Cardiac muscle cell (in vitro differentiated cells and primary cell): Measurements from ENCODE around the gene CCDC85C. TPM values are rescaled to one million over a fixed set of nuclear protein-coding genes. Genes with fewer than 3 reads are reported as not detected.

Experiments
- DNase-seq, 2 donors: peaks; one replicate each; pipeline versions ENCODE4 v3.0.0 to v3.0.0-alpha.2; 2010 to 2017; ENCODE audit warnings: low read depth in 1 of 2, low spot score in 1 of 2
- H3K27ac ChIP-seq: fragments of 200-600 bp; sonication (generic); 2 replicates; pipeline ENCODE4 v1.5.1; 2016
- H3K27me3 ChIP-seq: fragments of 200-600 bp; sonication (generic); 2 replicates; pipeline ENCODE4 v1.6.0; 2016; ENCODE audit warnings: control low read depth
- H3K36me3 ChIP-seq: fragments of 200-600 bp; sonication (generic); 2 replicates; pipeline ENCODE4 v1.5.1; 2016; ENCODE audit warnings: control low read depth
- H3K4me1 ChIP-seq: fragments of 200-600 bp; sonication (generic); 2 replicates; pipeline ENCODE4 v1.8.1; 2017; ENCODE audit warnings: low read depth, mild to moderate bottlenecking, mixed run types
- H3K4me3 ChIP-seq: fragments of 200-600 bp; sonication (generic); 2 replicates; pipeline ENCODE4 v1.5.1; 2016; ENCODE audit warnings: mild to moderate bottlenecking
- H3K9me3 ChIP-seq: fragments of 200-600 bp; sonication (generic); 2 replicates; pipeline ENCODE4 v1.5.1; 2017; ENCODE audit warnings: low read depth, mild to moderate bottlenecking, control low read depth
- polyA plus RNA-seq: library from polyadenylated mRNA; unstranded; fragments of >200 nt; fragmentation: Nextera tagmentation; extraction: Ambion mirVana; gene quantifications from 2 replicates; pipeline ENCODE4 v1.2.1, GENCODE V29; 2016
- total RNA-seq: library from RNA; depleted of rRNA; stranded (reverse); fragments of >200 nt; gene quantifications from 2 replicates; pipeline ENCODE4 v1.2.3, GENCODE V29; 2016
- TF ChIP-seq, protein P1 (sequence below): IDR thresholded peaks from 2 replicates; pipeline ENCODE4 v1.5.1; 2012; ENCODE audit warnings: low read depth, mild to moderate bottlenecking, low read length

CCDC85C gene
- total and polyA plus RNA-seq, 2 experiments from 2014 or later = 39.6 to 45.7 TPM

DNA sequence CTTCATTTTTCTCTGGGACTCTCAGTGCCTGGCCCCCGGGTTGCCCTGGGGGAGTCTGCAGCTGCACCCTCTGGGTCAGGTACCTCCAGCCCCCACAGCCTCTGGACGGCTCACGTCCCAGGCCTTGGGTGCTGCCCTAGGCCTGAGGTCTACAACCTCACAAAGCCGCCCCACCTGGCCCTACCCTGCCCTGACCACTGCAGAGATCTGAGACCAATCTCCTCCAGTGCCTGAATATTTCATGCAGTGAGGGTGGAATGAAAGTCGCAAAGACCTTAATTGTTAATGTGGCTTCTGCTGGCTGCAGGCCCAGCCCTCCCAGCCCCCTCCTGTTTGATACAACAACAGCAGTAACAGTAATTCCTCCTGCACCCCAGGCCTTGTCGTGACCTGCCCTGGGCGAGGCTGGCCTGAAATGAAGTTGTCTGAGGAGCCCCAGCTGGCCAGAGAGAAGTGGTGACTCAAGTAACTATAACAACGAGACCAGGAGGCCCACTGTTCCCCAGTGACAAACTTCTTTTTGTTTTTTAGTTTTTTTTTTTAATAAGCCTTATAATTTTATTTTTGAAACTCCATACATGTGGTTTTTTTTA is 8.8 kb upstream of the CCDC85C start:
- Histone ChIP-seq H3K4me3 (no peak overlapping the region), H3K27ac (no peak overlapping the region), H3K4me1 (peaks cover 3% of the 10 kb centered on the region), H3K9me3 (no peaks in the 10 kb centered on the region), H3K27me3 (no peaks in the 10 kb centered on the region), H3K36me3 (no peaks in the 10 kb centered on the region)
- DNase-seq = peak in 1 of 2 donors; percentile 55
- TF ChIP-seq, protein P1, sequence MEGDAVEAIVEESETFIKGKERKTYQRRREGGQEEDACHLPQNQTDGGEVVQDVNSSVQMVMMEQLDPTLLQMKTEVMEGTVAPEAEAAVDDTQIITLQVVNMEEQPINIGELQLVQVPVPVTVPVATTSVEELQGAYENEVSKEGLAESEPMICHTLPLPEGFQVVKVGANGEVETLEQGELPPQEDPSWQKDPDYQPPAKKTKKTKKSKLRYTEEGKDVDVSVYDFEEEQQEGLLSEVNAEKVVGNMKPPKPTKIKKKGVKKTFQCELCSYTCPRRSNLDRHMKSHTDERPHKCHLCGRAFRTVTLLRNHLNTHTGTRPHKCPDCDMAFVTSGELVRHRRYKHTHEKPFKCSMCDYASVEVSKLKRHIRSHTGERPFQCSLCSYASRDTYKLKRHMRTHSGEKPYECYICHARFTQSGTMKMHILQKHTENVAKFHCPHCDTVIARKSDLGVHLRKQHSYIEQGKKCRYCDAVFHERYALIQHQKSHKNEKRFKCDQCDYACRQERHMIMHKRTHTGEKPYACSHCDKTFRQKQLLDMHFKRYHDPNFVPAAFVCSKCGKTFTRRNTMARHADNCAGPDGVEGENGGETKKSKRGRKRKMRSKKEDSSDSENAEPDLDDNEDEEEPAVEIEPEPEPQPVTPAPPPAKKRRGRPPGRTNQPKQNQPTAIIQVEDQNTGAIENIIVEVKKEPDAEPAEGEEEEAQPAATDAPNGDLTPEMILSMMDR = no peak

DNA sequence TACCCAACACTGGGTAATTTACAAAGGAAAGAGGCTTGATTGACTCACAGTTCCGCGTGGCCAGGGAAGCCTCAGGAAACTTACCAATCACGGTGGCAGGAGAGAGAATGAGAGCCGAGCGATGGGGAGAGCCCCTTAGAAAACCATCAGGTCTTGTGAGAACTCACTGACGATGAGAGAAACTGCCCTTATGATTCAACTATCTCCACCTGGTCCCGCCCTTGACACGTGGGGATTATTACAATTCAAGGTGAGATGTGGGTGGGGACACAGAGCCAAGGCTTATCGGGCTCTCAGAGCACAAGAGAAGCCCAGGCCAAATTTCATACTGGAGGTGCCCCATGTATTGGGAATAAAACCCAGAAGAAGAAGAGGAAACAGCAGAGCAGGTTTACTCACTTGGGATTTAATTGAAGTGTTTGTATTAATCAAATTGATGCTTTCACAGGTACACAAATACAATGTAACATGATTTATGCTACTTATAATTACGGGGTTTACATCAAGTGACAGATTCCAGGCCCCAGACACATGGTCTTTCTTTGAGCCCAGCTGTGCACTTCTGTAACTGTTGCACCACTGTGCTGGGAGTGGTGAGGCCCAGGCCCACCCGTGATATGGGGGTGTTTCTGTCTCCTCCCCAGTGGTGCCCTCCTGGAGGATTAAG is 8.2 kb upstream of the CCDC85C start:
- DNase-seq = no peak

DNA sequence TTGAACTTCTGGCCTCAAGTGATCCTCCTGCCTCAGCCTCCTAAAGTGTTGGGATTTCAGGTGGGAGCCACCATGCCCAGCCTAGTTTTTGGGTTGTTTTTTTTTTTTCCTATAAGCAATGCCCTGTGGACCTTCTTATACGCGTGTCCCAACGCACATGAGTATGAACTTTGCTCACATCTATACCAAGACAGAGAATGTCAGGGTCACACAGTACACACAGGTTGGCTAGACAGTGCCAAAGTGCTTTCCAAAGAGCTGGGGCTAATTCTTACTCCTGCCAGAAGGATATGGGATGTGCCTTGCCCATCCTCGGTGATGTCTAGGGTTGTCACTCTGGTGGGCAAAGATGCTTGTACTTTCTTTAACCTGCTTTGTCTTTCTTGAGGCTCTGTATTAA is 7.6 kb upstream of the CCDC85C start:
- peaks cover 3% of the 10 kb centered on the region for H3K4me1 ChIP-seq

More for the DNA sequence above, 8.2 kb upstream of the CCDC85C start:
- no peak overlapping the region for H3K4me3 ChIP-seq
- H3K4me1 ChIP-seq = peaks cover 3% of the 10 kb centered on the region
- no peak overlapping the region for H3K27ac ChIP-seq
- no peaks in the 10 kb centered on the region for H3K9me3 ChIP-seq
- no peaks in the 10 kb centered on the region for H3K36me3 ChIP-seq
- H3K27me3 ChIP-seq = no peaks in the 10 kb centered on the region
- TF ChIP-seq, protein P1 = no peak

DNA sequence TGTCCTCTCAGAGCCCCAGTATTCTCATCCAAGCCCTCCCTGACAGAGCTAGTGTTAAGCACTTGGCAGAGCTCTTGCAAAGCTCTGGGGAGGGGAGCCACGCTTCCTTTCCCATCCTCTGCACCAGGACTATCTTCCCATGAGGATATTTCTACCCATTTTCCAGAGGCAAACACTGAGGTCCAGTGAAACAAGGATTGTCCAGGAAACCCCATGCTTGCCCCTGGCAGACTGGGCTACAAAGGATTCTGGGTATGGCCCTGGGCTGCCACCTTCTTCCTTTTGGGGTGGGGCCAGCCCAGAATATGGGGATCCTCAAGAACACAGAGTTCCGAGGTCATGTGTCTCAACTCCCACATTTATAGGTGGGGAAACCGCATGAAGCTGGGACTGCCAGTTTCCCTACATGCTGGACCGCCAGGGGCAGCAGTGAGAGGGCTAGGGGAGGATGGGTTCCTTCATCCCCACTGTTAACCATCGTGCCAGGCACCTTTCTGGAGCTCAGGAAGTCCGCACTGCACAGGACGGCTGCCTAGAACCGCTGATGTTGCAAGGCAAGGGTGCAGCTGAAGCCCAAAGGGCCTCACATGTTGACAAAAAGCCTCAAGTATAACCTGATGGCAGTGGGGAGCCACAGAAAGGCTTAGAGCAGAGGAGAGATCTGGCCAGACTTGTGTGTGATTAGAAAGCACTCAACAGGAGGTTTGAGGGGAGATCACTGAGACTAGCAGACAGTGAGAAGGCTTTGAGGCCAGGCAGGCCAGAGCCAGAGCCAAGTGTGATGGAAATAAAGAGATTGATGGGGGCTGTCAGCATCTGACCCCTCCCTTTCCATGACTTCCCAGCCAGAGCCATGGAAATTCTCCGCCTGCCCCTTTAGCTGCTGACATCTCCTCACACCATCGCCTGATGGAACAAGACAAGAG is 5.5 kb upstream of the CCDC85C start:
- Histone ChIP-seq H3K27me3 (no peaks in the 10 kb centered on the region), H3K9me3 (no peaks in the 10 kb centered on the region), H3K4me3 (no peak overlapping the region), H3K4me1 (peaks cover 12% of the 10 kb centered on the region), H3K36me3 (no peaks in the 10 kb centered on the region), H3K27ac (no peak overlapping the region)
- peak in 1 of 2 donors; percentile 34 for DNase-seq
- TF ChIP-seq, protein P1 = no peak

More for the DNA sequence above, 7.6 kb upstream of the CCDC85C start:
- no peak for DNase-seq
- Histone ChIP-seq H3K27me3 (no peaks in the 10 kb centered on the region), H3K36me3 (no peaks in the 10 kb centered on the region), H3K4me3 (no peak overlapping the region), H3K27ac (no peak overlapping the region), H3K9me3 (no peaks in the 10 kb centered on the region)
- TF ChIP-seq, protein P1 = no peak

DNA sequence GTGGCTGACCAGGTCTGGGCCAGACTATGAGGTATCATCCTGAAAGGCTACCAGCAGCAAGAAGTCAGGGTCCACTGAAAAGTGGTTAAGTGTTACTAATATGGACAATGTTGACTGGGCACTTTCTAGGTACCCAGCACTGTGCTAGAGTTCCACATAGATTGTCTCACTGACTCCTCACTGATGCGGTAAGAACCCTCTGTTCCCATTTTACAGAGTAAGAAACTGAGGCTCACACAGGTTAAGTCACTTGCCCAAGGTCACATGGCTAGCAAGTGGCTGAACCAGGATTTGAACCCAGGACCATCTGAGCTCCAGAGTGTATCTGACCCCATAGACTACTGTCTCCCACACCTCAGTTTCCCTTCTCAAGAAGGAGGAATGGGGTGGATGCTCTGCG is 4.6 kb upstream of the CCDC85C start:
- H3K9me3 ChIP-seq = no peaks in the 10 kb centered on the region
- no peak for DNase-seq
- no peaks in the 10 kb centered on the region for H3K27me3 ChIP-seq
- no peak overlapping the region for H3K27ac ChIP-seq
- peaks cover 12% of the 10 kb centered on the region for H3K4me1 ChIP-seq
- TF ChIP-seq, protein P1 = no peak
- H3K4me3 ChIP-seq = no peak overlapping the region
- H3K36me3 ChIP-seq = no peaks in the 10 kb centered on the region
